ENCODE data around the gene HNRNPA3.
A peak's percentile ranks its signal among the peaks of the same experiment; 100 is the strongest.

- TF ChIP-seq CTCF (IDR thresholded peaks at IDR 0.05; ENCODE audit: borderline replicate concordance, extremely low read depth, low read length, poor library complexity, severe bottlenecking) (peak; percentile 52), EZH2 (IDR thresholded peaks at IDR 0.05; ENCODE audit: borderline replicate concordance, low read depth, low read length, severe bottlenecking) (no peak)
Measured at GRCh38 chr2:177254433-177255226, 42.0 kb downstream of the HNRNPA3 start.

Measured in DND-41 (cell line).